NB4 (cell line): ENCODE measurements around the gene C9orf43.
A peak's percentile ranks its signal among the peaks of the same experiment; 100 is the strongest.

Experiments
- DNase-seq: peaks from one replicate; pipeline ENCODE4 v3.0.0; 2010; ENCODE audit warnings: low read depth
- H3K4me3 ChIP-seq: one replicate; pipeline ENCODE4 v1.5.1; 2011; ENCODE audit warnings: mild to moderate bottlenecking, low read depth, low read length, moderate library complexity
- MAX ChIP-seq: IDR thresholded peaks from 2 replicates; pipeline ENCODE4 v1.6.1; 2011; ENCODE audit warnings: low read depth, low read length
- MYC ChIP-seq: IDR thresholded peaks from 2 replicates; pipeline ENCODE4 v1.6.1; 2011; ENCODE audit warnings: low read depth, low read length
- POLR2A ChIP-seq: IDR thresholded peaks from 2 replicates; pipeline ENCODE4 v1.6.1; 2011; ENCODE audit warnings: mild to moderate bottlenecking; ENCODE audit not compliant: insufficient read length; ENCODE audit errors: extremely low read depth
- TF ChIP-seq, protein P1 (sequence below): IDR thresholded peaks from one replicate; pipeline ENCODE4 v1.5.1; 2012; ENCODE audit warnings: low read depth, low read length

The C9orf43 gene

DNA sequence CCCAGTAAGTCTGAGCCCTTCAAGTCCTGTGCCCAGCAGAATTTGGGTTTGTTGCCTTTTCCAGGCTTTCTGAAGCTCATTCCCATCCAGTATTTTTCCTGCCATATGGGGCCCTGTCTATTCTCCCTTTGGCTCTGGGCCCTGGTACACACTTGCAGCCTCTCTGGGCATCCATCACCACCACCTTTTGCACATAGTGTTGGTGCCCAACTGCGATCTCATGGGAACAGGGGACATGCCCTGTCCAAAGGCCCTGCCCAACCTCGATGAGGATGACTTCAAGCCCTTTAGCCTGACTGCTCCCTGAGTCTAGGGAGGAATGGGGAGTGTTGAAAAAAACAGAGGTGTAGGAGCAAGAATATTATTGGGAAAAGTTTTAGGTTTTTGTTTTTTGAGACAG is 64.5 kb downstream of the C9orf43 start:
- no peak for TF ChIP-seq MAX
- TF ChIP-seq, protein P1, sequence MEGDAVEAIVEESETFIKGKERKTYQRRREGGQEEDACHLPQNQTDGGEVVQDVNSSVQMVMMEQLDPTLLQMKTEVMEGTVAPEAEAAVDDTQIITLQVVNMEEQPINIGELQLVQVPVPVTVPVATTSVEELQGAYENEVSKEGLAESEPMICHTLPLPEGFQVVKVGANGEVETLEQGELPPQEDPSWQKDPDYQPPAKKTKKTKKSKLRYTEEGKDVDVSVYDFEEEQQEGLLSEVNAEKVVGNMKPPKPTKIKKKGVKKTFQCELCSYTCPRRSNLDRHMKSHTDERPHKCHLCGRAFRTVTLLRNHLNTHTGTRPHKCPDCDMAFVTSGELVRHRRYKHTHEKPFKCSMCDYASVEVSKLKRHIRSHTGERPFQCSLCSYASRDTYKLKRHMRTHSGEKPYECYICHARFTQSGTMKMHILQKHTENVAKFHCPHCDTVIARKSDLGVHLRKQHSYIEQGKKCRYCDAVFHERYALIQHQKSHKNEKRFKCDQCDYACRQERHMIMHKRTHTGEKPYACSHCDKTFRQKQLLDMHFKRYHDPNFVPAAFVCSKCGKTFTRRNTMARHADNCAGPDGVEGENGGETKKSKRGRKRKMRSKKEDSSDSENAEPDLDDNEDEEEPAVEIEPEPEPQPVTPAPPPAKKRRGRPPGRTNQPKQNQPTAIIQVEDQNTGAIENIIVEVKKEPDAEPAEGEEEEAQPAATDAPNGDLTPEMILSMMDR, result no peak
- no peak for TF ChIP-seq MYC
- TF ChIP-seq POLR2A, result no peak
- no peak for DNase-seq
- H3K4me3 ChIP-seq, result no peak overlapping the region

DNA sequence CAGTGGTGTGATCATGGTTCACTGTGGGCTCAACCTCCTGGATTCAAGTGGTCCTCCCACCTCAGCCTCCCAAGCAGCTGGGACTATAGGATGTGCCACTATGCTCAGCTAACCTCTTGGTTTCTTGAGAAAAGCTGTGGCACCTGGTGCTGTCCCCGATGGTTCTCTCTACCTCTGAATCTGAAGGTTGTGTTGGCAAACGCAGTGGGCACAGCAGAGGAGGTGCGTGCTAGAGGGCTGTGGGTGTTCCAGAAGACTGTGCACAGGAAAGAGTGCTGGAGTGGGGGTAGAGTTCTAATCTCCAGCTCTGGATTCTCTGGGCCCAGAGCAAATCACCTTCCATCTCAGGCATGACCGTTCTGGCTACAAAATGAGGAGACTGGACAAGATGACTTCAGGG is 65.4 kb downstream of the C9orf43 start:
- DNase-seq, result no peak
- no peak for TF ChIP-seq MYC
- TF ChIP-seq, protein P1, result no peak
- no peak for TF ChIP-seq MAX
- TF ChIP-seq POLR2A, result no peak
- H3K4me3 ChIP-seq, result no peak overlapping the region

GRCh38 chr9:113476511-113476916 is 66.0 kb downstream of the C9orf43 start:
- TF ChIP-seq POLR2A, result no peak
- TF ChIP-seq MAX, result no peak
- TF ChIP-seq, protein P1, result no peak
- TF ChIP-seq MYC, result no peak
- no peak for DNase-seq
- H3K4me3 ChIP-seq, result no peak overlapping the region

- DNase-seq, result no peak
- no peak overlapping the region for H3K4me3 ChIP-seq
- TF ChIP-seq MYC (no peak), MAX (no peak), POLR2A (no peak)
- TF ChIP-seq, protein P1, result no peak
Measured at GRCh38 chr9:113477058-113477457, 66.5 kb downstream of the C9orf43 start.

GRCh38 chr9:113477661-113478060 is 67.1 kb downstream of the C9orf43 start:
- DNase-seq, result no peak
- H3K4me3 ChIP-seq, result no peak overlapping the region
- no peak for TF ChIP-seq MAX
- TF ChIP-seq, protein P1, result no peak
- no peak for TF ChIP-seq POLR2A
- no peak for TF ChIP-seq MYC

DNA sequence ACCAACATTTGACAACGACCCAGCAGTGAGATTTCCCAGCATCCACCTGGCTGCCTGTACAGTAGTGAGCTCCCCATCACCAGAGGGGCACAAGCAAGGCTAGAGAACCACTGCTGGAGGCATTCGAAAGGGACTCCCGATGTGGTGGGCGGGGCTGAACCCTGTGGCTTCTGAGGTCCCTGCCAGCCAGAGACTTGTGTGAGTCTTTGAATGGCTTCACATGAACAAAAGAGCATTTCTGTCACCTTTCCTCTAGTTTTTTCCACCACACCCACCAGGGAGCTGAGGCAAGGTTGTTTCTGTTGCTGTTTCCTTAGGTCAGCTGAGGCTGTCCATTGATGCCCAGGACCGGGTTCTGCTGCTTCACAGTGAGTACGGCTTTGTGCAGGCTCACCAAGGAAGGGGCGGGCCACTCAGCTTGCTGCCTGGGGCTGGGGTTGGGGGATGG is 68.7 kb downstream of the C9orf43 start:
- no peak overlapping the region for H3K4me3 ChIP-seq
- DNase-seq, result peak; percentile 15
- TF ChIP-seq MAX (no peak), POLR2A (no peak), MYC (no peak)
- TF ChIP-seq, protein P1, result no peak
